IPS-NIHi11 (cell line): Measurements from ENCODE around the gene MYH10.
"Not testable (repeated sequence)": the region's sequence is repeated elsewhere in the genome, so short reads cannot be mapped to it uniquely, and the experiment has no call there.

Experiments
- DNase-seq: peaks from one replicate; pipeline ENCODE4 v3.0.0; 2012; ENCODE audit warnings: mixed read lengths, low spot score

MYH10 gene

DNA sequence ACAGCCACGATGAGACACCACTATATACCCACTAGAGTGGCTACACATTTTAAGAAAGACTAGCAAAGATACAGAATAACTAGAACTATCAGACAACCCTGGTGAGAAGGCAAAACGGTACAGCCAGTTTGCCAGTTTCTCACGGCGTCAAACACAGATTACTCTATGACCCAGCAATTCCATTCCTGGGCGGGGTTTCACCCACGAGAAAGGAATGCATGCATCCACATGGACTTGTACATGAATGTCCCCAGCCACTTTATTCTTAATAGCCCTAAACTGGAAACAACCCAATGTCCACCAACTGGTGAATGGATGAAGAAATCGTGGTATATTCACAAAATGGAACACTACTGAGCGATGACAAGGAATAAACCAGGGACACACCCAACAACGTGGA is 74.5 kb downstream of the MYH10 start:
- no peak for DNase-seq

DNA sequence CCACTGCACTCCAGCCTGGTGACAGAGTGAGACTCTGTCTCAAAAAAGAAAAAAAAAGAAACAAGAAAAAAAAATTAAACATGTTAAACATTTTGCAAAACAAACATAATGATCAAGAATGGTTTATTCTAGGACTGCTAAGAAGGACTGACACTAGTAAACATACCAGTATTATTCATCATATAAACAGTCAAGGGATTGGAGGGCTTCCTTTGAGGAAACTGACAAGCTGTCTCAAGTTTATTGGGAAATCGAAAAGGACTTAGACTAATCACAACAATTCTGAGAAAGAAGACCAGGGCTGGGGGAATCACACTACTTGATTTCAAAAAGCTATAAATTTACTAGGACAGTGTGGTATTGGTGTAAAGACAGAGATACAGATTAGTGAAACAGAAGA is 75.5 kb downstream of the MYH10 start:
- DNase-seq, result no peak

GRCh38 chr17:8552577-8553320 is 77.8 kb downstream of the MYH10 start:
- DNase-seq, result no peak

- DNase-seq, result no peak
Measured at GRCh38 chr17:8542599-8543502, 87.7 kb downstream of the MYH10 start.

GRCh38 chr17:8539976-8540375 is 90.5 kb downstream of the MYH10 start:
- DNase-seq, result not testable (repeated sequence)

- no peak for DNase-seq
Measured at GRCh38 chr17:8537734-8538133, 92.8 kb downstream of the MYH10 start.

DNA sequence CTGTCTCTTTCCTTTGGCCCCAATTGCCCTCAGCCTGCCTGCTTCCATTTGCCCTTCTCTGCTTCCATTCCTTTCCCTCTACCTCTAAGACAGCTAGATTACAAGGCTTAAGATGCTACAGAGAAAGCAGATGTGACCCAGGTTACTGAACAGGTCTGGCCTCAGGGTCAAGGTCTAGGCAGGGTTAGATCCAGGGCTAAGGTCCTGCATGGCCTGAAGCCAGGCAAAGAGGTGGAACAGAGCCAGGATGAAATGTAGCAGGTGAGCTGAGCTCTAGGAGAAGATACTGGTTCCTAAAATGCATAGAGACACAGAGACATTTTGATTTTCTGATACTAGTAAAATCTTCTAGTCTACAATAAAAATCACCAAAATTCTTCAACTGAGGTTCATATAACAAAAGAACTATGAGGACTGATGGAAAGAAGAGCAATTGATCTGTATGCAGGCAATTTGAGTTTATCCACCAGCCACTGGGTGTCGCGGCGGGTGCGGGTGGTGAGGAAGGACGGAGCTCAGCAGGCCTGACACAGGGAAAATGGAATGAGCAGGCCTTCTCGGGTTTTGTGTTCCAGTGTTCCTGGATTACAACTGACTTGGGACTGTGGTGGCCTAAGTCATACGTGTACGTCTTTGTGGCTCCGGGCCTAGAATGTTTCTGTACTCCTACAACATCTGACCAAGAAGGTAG is 95.9 kb downstream of the MYH10 start:
- DNase-seq, result no peak

- DNase-seq, result no peak
Measured at GRCh38 chr17:8532021-8532420, 98.5 kb downstream of the MYH10 start.

DNA sequence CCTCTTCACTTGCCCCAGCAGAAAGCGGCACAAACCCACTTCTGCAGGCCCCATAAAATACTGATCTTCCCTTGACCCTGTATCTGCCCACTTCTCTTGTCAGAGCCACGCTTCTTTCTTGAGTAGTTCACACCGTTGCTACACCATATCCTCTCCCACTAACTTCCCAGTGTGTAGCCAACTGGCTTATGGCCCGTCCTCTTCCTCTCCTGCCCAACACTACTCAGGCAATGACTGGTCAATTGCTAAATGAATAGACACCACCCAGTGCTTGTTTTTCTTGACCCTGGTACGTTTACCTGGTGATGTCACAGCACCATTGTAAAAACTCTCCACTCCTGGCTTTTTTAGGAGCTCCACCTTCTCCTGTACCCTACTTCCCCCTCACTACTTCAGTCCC is 107.9 kb downstream of the MYH10 start:
- no peak for DNase-seq

DNA sequence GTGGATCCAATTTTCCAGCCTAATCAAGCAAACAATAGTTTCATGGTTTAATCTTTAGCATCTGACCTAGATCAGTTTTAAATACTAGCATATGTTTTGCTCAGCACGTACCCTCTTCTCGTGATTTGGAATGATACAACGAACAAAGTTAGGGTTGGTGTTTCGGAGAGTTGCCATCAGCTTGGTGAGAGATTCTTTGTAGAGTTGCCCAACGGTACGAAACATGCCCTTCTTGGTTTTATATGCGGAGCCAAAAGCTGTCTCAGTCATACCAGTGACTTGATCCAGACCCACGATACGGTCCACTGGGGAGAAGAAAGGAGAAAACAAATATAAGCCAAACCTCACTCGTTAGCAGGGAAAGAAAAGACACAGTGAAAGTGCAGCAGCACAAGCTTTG is 109.5 kb downstream of the MYH10 start:
- no peak for DNase-seq

- DNase-seq, result no peak
Measured at GRCh38 chr17:8518850-8519249, 111.7 kb downstream of the MYH10 start.

- DNase-seq, result no peak
Measured at GRCh38 chr17:8518326-8518725, 112.2 kb downstream of the MYH10 start.

GRCh38 chr17:8514801-8515200 is 115.7 kb downstream of the MYH10 start:
- DNase-seq, result no peak

GRCh38 chr17:8506145-8506544 is 124.4 kb downstream of the MYH10 start:
- DNase-seq, result no peak

- DNase-seq, result no peak
Measured at GRCh38 chr17:8504460-8505207, 125.9 kb downstream of the MYH10 start.

GRCh38 chr17:8503807-8504206 is 126.7 kb downstream of the MYH10 start:
- no peak for DNase-seq

- DNase-seq, result no peak
Measured at GRCh38 chr17:8503368-8503767, 127.2 kb downstream of the MYH10 start.

DNA sequence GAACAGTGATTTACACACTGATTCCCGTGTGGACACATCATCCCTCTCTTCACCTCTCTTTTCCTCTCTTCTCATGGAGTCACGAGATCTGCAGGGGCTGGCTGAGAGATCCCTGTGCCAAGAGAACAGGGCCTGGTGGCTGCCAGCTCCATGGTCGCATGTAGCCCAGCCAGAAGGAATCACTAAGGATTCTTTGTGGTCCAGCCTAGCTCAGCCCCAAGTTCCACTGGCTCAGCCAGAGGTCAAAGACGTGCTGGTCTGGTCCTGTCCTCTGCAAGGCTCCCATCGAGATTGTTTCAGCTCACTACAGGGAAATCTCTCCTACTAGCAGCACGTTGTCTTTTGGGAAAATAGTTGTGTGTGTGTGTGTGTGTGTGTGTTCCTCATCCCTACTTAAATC is 128.4 kb downstream of the MYH10 start:
- DNase-seq, result no peak

- no peak for DNase-seq
Measured at GRCh38 chr17:8500609-8501008, 129.9 kb downstream of the MYH10 start.

DNA sequence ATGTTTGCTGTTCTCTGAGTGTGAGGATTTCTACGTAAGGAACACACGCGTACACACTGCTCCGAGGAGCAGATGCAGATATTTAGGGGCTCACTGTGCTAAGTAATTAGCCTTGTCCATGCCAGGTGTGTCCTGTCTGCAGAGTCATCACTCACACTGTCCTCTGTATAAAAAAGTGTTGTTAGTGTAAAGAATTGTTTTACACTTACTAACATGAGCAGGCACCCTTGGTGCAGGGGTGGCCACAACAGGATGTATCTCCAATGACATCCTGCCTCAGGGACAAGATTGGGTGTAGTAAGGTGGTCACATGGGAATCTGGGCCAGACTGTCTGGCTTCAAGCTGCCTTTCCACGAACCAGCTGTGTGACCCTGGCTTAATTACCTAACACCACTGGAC is 130.9 kb downstream of the MYH10 start:
- DNase-seq, result no peak

DNA sequence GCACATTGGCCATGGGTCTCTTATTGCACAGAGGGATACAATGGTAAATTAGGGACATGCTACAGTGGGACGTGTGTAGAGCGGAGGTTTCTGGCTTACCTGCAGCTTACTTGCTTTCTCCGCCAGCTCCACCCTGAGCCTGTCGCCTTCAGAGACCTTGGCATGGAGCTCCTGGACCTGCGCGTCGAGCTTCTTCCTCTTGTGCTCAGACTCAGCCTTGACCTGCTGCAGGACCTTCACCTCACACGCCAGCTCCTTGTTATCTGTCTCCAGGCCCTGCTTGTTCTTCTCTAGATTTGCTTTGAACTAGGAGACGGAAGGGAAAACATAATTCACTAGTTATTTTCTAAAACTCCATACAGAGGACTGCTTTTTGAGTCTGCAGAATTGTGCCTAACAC is 131.4 kb downstream of the MYH10 start:
- DNase-seq, result no peak

DNA sequence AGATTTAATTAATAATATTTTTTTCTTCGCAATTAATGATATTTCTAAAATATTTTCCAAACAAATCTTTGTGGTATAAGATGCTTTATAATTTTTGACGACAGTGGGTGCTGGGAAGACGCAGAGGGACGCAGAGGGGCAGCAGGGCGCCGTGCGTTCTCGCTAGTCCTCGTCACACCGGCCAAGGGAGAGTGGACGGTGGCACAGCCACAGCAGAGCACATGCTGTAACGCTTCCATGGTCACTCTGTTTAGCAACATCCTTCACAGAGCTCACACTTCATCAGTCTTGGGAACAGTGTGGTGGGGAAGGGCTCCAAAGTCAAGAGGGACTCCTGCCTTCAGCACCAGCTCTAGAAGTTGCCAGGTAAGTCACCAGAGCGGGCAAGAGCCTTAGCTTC is 134.4 kb downstream of the MYH10 start:
- DNase-seq, result no peak
